Activated CD8-positive, alpha-beta memory T cell treated with anti-CD3 and anti-CD28 coated beads, Interleukin-2, amount 50 U/mL, for 4 hours (primary cell): Measurements from ENCODE around the gene CSF2.
"Not testable (repeated sequence)": the region's sequence is repeated elsewhere in the genome, so short reads cannot be mapped to it uniquely, and the experiment has no call there.

Experiments used
- DNase-seq: peaks from one replicate; pipeline ENCODE4 v3.0.0-alpha.2; 2020

CSF2 gene

DNA sequence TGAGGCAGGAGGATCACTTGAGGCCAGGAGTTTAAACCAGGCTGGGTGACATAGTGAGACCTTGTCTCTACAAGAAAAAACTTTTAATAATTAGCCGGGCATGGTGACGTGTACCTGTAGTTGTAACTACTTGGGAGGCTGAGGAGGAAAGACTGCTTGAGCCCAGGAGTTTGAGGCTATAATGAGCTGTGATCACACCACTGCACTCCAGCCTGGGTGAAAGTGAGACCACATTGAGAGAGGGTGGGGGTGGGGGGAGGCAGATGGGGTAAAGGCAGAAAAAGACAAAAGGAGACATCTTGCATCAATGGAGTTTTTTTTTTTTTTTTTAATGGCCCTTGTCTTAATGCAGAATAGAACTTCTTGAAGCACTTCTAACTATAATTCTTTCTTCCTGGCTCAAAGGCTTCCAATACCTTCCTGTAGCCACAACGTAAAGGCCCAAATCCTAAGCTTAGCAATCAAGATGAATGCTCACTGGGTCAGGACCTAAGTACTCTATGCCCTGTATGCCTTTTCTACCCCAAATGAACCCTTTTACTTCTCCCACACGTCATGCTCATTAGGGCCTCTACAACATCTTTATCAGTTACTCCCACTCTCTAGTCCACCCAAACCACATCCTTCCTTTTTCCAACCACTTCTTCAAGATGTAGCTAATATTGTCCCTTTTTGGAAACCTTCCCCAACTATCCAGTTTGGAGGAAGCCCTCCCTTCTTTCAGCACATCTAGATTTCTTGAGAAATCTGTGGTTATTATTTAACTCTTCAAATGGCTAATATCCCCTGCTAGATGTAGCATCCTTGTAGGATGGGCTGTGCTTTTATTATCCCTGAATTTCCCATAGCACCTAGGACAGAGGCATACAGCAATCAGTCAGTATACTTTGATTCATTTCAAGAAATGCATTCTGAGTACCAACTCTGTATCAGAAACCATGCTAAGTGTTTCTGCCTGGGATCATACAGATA is 40.8 kb downstream of the CSF2 start:
- DNase-seq = no peak

GRCh38 chr5:132115375-132115774 is 41.8 kb downstream of the CSF2 start:
- DNase-seq = no peak

GRCh38 chr5:132116072-132116471 is 42.5 kb downstream of the CSF2 start:
- DNase-seq = no peak

DNA sequence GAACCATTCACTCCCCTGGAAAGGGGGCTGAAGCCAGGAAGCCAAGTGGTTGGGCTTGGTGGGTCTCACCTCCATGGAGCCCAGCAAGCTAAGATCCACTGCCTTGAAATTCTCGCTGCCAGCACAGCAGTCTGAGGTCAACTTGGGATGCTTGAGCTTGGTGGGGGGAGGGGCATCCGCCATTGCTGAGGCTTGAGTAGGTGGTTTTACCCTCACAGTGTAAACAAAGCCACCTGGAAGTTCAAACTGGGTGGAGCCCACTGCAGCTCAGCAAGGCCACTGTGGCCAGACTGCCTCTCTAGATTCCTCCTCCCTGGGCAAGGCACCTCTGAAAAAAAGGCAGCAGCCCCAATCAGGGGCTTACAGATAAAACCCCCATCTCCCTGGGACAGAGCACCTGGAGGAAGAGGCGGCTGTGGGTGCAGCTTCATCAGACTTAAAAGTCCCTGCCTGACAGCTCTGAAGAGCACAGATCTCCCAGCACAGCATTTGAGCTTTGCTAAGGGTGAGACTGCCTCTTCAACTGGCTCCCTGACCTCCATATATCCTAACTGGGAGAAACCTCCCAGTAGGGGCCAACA is 43.4 kb downstream of the CSF2 start:
- DNase-seq = not testable (repeated sequence)

DNA sequence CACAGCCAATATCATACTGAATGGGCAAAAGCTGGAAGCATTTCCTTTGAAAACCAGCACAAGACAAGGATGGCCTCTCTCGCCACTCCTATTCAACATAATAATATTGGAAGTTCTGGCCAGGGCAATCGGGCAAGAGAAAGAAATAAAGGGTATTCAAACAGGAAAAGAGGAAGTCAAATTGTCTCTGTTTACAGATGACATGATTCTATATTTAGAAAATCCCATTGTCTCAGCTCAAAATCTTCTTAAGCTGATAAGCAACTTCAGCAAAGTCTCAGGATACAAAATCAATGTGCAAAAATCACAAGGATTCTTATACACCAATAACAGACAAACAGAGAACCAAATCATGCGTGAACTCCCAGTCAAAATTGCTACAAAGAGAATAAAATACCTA is 47.1 kb downstream of the CSF2 start:
- not testable (repeated sequence) for DNase-seq

- not testable (repeated sequence) for DNase-seq
These were observed 49.4 kb downstream of the CSF2 start for GRCh38 chr5:132122971-132123370.

DNA sequence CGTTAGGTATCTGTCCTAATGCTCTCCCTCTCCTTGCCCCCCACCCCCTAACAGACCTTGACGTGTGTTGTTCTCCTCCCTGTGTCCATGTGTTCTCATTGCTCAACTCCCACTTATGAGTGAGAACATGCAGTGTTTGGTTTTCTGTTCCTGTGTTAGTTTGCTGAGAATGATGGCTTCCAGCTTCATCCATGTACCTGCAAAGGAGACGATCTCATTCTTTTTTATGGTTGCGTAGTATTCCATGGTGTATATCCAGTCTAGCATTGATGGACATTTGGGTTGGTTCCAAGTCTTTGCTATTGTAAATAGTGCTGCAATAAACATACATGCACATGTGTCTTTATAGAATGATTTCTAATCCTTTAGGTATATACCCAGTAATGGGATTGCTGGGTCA is 50.0 kb downstream of the CSF2 start:
- not testable (repeated sequence) for DNase-seq
